Loucy (cell line): ENCODE measurements around the gene CALHM3.

ENCODE experiments used
- CTCF ChIP-seq: fragments of 200-600 bp; sonication (generic); conservative IDR thresholded peaks from 2 replicates; pipeline ENCODE4 v1.5.1; 2014; ENCODE audit warnings: mild to moderate bottlenecking, antibody characterized with exemption, low read length
- EZH2phosphoT487 ChIP-seq: fragments of 200-600 bp; IDR thresholded peaks from 2 replicates; pipeline ENCODE4 v1.6.1; 2018; ENCODE audit warnings: antibody characterized with exemption, mild to moderate bottlenecking, moderate library complexity, borderline replicate concordance

GRCh38 chr10:103463499-103463898, 15.5 kb downstream of the CALHM3 start:
- no peak for TF ChIP-seq CTCF
- no peak for TF ChIP-seq EZH2phosphoT487
